HUES6 (cell line): ENCODE data around the gene HAGHL.
A peak's percentile ranks its signal among the peaks of the same experiment; 100 is the strongest.

ENCODE experiments used
- H3K27ac ChIP-seq: 2 replicates; pipeline ENCODE4 v1.7.0; 2013; ENCODE audit warnings: low read depth, mild to moderate bottlenecking, low read length, inconsistent platforms
- H3K27me3 ChIP-seq: 2 replicates; pipeline ENCODE4 v1.6.1; 2013; ENCODE audit warnings: low read length; ENCODE audit not compliant: control insufficient read depth, insufficient read depth
- H3K36me3 ChIP-seq: 2 replicates; pipeline ENCODE4 v1.6.1; 2013; ENCODE audit warnings: low read length; ENCODE audit not compliant: control insufficient read depth, insufficient read depth
- H3K4me1 ChIP-seq: 2 replicates; pipeline ENCODE4 v1.6.1; 2013; ENCODE audit warnings: low read length; ENCODE audit not compliant: control insufficient read depth, insufficient read depth
- H3K4me3 ChIP-seq: 2 replicates; pipeline ENCODE4 v1.5.1; 2013; ENCODE audit warnings: low read depth, low read length
- H3K9ac ChIP-seq: one replicate; pipeline ENCODE4 v1.6.1; 2013; ENCODE audit warnings: mild to moderate bottlenecking, low read length
- H3K9me3 ChIP-seq: 2 replicates; pipeline ENCODE4 v1.6.1; 2013; ENCODE audit warnings: low read depth, low read length; ENCODE audit not compliant: control insufficient read depth, insufficient read depth

HAGHL gene

GRCh38 chr16:718922-719321 lies 8.0 kb upstream of the HAGHL start:
- Histone ChIP-seq H3K27me3 (peaks cover 20% of the 10 kb centered on the region), H3K9ac (no peak overlapping the region), H3K27ac (no peak overlapping the region), H3K36me3 (peaks cover 6% of the 10 kb centered on the region), H3K4me3 (no peak overlapping the region), H3K4me1 (peaks cover 30% of the 10 kb centered on the region), H3K9me3 (no peaks in the 10 kb centered on the region)

- H3K27ac ChIP-seq: no peak overlapping the region
- peak overlapping the region; percentile 87 for H3K9ac ChIP-seq
- peak overlapping the region; percentile 92 for H3K4me3 ChIP-seq
- H3K36me3 ChIP-seq: peaks cover 6% of the 10 kb centered on the region
- H3K27me3 ChIP-seq: peaks cover 20% of the 10 kb centered on the region
- peaks cover 24% of the 10 kb centered on the region for H3K4me1 ChIP-seq
- no peaks in the 10 kb centered on the region for H3K9me3 ChIP-seq
Measured at GRCh38 chr16:719815-720446, 7.0 kb upstream of the HAGHL start.

- Histone ChIP-seq H3K9ac (peak overlapping the region; percentile 87), H3K27ac (peak overlapping the region; percentile 89; the same call in 1 of the 2 replicates), H3K36me3 (peaks cover 6% of the 10 kb centered on the region), H3K27me3 (peaks cover 18% of the 10 kb centered on the region), H3K9me3 (no peaks in the 10 kb centered on the region), H3K4me1 (peaks cover 24% of the 10 kb centered on the region), H3K4me3 (peak overlapping the region; percentile 92)
Measured at GRCh38 chr16:720447-720989, 6.4 kb upstream of the HAGHL start.

DNA sequence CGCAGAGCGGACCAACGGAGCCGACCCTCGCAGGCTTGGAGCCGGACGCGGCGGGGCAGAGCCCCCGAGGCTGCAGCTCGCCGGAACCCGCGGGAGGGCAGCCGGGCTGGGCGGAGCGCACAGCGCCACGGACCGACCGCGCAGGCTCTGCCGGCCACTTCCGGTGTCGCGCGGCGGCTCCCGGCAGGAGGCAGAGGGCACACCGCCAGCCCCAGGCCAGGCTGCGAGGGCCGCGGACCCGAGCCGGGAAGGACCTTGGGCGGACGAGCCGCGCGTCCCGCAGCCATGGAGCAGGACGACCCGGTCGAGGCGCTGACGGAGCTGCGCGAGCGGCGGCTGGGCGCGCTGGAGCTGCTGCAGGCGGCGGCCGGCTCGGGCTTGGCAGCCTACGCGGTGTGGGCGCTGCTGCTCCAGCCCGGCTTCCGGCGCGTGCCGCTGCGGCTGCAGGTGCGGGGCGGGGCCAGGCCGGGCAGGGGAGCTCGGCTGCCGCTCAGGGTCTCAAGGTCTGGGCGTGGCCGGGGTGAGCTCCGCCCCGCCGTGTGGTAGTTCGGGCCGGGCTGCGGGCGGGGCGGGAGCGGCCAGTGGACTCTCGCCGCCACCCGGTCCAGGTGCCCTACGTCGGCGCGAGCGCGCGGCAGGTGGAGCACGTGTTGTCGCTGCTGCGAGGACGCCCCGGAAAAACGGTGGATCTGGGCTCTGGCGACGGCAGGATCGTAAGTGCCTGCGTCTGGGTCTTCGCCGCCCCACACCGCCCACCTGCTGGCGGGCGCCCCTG lies 5.7 kb upstream of the HAGHL start, which contains the start of gene ANTKMT:
ANTKMT (plus strand) TSS at position 157 of the 775 bp plus-strand sequence; CDS start at position 286, 129 bp downstream.
- Histone ChIP-seq H3K4me3 (peak within 1 kb of the TSS; percentile 92), H3K9me3 (no peaks in the 10 kb centered on the region), H3K27me3 (peaks cover 18% of the 10 kb centered on the region), H3K4me1 (peaks cover 18% of the 10 kb centered on the region), H3K36me3 (peaks cover 6% of the 10 kb centered on the region), H3K27ac (peak within 1 kb of the TSS; percentile 89; the same call in 1 of the 2 replicates), H3K9ac (peak within 1 kb of the TSS; percentile 87)

- H3K9ac ChIP-seq: no peak overlapping the region
- no peaks in the 10 kb centered on the region for H3K9me3 ChIP-seq
- H3K36me3 ChIP-seq: peaks cover 6% of the 10 kb centered on the region
- H3K27ac ChIP-seq: no peak overlapping the region
- H3K27me3 ChIP-seq: peaks cover 18% of the 10 kb centered on the region
- peak overlapping the region; percentile 92 for H3K4me3 ChIP-seq
- H3K4me1 ChIP-seq: peaks cover 11% of the 10 kb centered on the region
Measured at GRCh38 chr16:721765-722540, 5.0 kb upstream of the HAGHL start.

DNA sequence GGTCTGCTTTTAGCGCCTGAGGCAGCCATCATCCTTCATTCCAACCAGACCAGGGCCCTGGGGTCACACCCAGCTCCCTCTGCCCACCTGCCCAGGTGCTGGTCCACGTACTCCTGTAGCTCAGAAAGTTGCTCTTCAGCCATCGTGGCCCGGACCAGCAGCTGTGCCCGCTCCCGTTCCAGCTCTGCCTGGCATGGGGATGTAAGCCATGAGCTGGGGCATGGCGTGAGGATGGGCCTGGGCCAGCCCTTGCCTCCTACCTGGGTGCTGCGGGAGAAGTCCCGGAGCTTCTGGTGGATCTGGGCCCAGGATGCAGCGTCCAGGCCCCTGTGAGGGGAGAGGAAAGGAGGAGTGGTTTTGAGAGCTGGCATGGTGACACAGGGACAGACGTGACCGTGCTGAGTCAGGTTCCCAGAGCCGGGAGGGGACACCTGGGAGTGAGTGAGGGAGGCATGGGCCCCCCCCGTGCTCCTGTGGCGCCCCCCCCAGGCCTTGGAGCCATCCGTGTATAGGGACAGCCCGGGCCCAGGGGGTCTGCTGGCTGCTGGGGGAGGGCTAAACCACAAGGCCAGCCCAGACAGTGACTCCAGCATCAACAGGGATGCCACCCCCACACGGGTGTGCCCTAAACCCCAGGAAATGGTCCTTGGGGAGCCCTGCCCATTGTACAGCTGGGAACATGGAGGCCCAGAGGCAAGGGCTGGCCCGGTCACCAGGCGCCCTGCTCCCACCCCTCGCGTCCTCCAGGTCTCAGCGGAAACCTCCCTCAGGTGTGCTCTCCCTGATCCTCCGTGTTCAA lies 3.9 kb upstream of the HAGHL start:
- no peak overlapping the region for H3K9ac ChIP-seq
- H3K4me1 ChIP-seq: peaks cover 11% of the 10 kb centered on the region
- H3K4me3 ChIP-seq: no peak overlapping the region
- peaks cover 22% of the 10 kb centered on the region for H3K27me3 ChIP-seq
- peaks cover 6% of the 10 kb centered on the region for H3K36me3 ChIP-seq
- no peaks in the 10 kb centered on the region for H3K9me3 ChIP-seq
- H3K27ac ChIP-seq: no peak overlapping the region

DNA sequence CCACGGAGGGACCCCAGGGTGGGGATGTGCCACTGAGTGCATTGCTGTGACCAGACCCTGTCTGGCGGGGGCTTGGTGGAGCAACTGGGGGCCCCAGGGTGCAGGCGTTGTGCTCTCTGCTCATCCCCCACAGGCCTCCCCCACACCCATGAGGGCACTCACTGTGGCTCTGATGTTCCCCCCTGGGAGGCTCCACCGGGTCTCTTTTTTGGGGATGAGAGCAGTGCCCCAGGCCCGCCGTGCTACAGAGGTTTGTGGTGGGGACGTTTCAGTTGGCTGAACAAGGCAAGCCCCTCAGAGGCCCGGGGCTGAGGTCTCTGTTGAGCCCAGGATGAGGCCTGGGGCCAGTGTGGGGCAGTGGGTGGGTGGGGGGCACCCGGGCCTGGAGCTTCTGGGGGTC lies 3.2 kb upstream of the HAGHL start:
- H3K4me1 ChIP-seq: peaks cover 14% of the 10 kb centered on the region
- H3K36me3 ChIP-seq: peaks cover 6% of the 10 kb centered on the region
- no peak overlapping the region for H3K27ac ChIP-seq
- no peak overlapping the region for H3K4me3 ChIP-seq
- no peak overlapping the region for H3K9ac ChIP-seq
- no peaks in the 10 kb centered on the region for H3K9me3 ChIP-seq
- H3K27me3 ChIP-seq: peaks cover 22% of the 10 kb centered on the region

- H3K9ac ChIP-seq: no peak overlapping the region
- no peak overlapping the region for H3K27ac ChIP-seq
Measured at GRCh38 chr16:724188-725040, 2.5 kb upstream of the HAGHL start.

DNA sequence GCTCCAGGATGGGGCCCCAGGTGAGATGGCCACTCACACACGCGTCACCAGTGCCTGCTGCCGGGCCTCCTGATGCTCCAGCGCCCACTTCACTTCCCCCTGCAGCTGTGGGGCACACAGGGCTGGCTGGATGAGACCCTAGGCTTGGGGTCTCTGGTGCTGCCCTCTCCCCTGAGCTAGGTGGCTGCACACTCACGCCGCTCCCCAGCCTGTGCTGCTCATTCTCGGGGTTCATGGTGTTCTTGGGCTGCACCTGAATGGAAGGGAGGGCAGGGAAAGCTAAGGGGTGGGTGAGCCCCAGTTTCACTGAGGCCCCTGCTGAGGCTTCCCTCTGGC lies 1.9 kb upstream of the HAGHL start:
- H3K27me3 ChIP-seq: peaks cover 19% of the 10 kb centered on the region
- peaks cover 6% of the 10 kb centered on the region for H3K36me3 ChIP-seq
- H3K9ac ChIP-seq: no peak overlapping the region
- H3K4me3 ChIP-seq: no peak overlapping the region
- H3K27ac ChIP-seq: no peak overlapping the region
- peaks cover 6% of the 10 kb centered on the region for H3K4me1 ChIP-seq
- H3K9me3 ChIP-seq: no peaks in the 10 kb centered on the region

More at GRCh38 chr16:724188-725040, 2.5 kb upstream of the HAGHL start:
- Histone ChIP-seq H3K4me3 (no peak overlapping the region), H3K27me3 (peaks cover 19% of the 10 kb centered on the region), H3K9me3 (no peaks in the 10 kb centered on the region), H3K36me3 (peaks cover 6% of the 10 kb centered on the region), H3K4me1 (peaks cover 12% of the 10 kb centered on the region)
